Natural killer cell treated with Interleukin-12 subunit alpha and Interleukin-12 subunit beta and Interleukin-15 and Interleukin-18, amount 100 ng/mL, for 72 hours (primary cell): ENCODE data around the gene WDHD1. TPM values are rescaled to one million over a fixed set of nuclear protein-coding genes. Genes with fewer than 3 reads are reported as not detected.
"Not testable (repeated sequence)": the region's sequence is repeated elsewhere in the genome, so short reads cannot be mapped to it uniquely, and the experiment has no call there.

Experiments used
- ATAC-seq, 2 donors: fragments of 150-1000 bp; cut with Tn5 transposase in 1 of 2; sonication (Bioruptor Pico), chemical (Tn5 transposase) in 1 of 2; 2 replicates each; pipeline ENCODE4 v1.10.0; 2021
- DNase-seq: peaks from one replicate; pipeline ENCODE4 v3.0.0; 2022; ENCODE audit warnings: low spot score
- H3K27ac Mint-ChIP-seq, 2 donors: 1 replicate in 1 of 2; 2 replicates in 1 of 2; pipeline ENCODE4 v1.8.0; 2022; ENCODE audit warnings: mixed read lengths in 2 of 2, mild to moderate bottlenecking in 1 of 2, moderate library complexity in 1 of 2
- H3K27me3 Mint-ChIP-seq, 2 donors: 1 replicate in 1 of 2; 2 replicates in 1 of 2; pipeline ENCODE4 v1.8.0; 2022; ENCODE audit warnings: mixed read lengths in 2 of 2
- H3K36me3 Mint-ChIP-seq: one replicate; pipeline ENCODE4 v1.8.0; 2022; ENCODE audit warnings: mixed read lengths
- H3K4me1 Mint-ChIP-seq, 2 donors: 1 replicate in 1 of 2; 2 replicates in 1 of 2; pipeline ENCODE4 v1.8.0; 2022; ENCODE audit warnings: low read depth in 2 of 2, mixed read lengths in 2 of 2, mild to moderate bottlenecking in 1 of 2
- H3K4me3 Mint-ChIP-seq: one replicate; pipeline ENCODE4 v1.8.0; 2022; ENCODE audit warnings: mixed read lengths
- H3K9me3 Mint-ChIP-seq: 2 replicates; pipeline ENCODE4 v1.8.0; 2022; ENCODE audit warnings: mixed read lengths
- total RNA-seq, 2 donors: library from RNA; stranded (reverse); gene quantifications; one replicate each; pipeline ENCODE4 v1.2.3, GENCODE V29; 2022

WDHD1 gene
- total RNA-seq, 2 donors from 2014 or later, result 33.6 to 51.3 TPM

GRCh38 chr14:55031190-55031589, 4.3 kb upstream of the WDHD1 start:
- no peaks in the 10 kb centered on the region for H3K27me3 Mint-ChIP-seq
- H3K9me3 Mint-ChIP-seq, result no peaks in the 10 kb centered on the region
- peaks cover 22 to 37% of the 10 kb centered on the region in 2 donors for H3K4me1 Mint-ChIP-seq
- no peak for DNase-seq
- no peak overlapping the region for H3K27ac Mint-ChIP-seq
- H3K36me3 Mint-ChIP-seq, result peaks cover 7% of the 10 kb centered on the region
- H3K4me3 Mint-ChIP-seq, result no peak overlapping the region
- no peak for ATAC-seq

GRCh38 chr14:55028476-55028875, 1.6 kb upstream of the WDHD1 start:
- DNase-seq, result no peak
- H3K27ac Mint-ChIP-seq, result peak overlapping the region; percentile 95 to 96
- no peak for ATAC-seq
- H3K4me1 Mint-ChIP-seq, result peaks cover 31 to 52% of the 10 kb centered on the region in 2 donors
- peak overlapping the region; percentile 87 for H3K4me3 Mint-ChIP-seq
- H3K36me3 Mint-ChIP-seq, result peaks cover 21% of the 10 kb centered on the region
- no peaks in the 10 kb centered on the region for H3K9me3 Mint-ChIP-seq
- H3K27me3 Mint-ChIP-seq, result no peaks in the 10 kb centered on the region

GRCh38 chr14:55028066-55028465, 1.2 kb upstream of the WDHD1 start:
- H3K27ac Mint-ChIP-seq, result peak overlapping the region; percentile 95 to 96
- peaks cover 31 to 52% of the 10 kb centered on the region in 2 donors for H3K4me1 Mint-ChIP-seq
- no peaks in the 10 kb centered on the region for H3K27me3 Mint-ChIP-seq
- H3K9me3 Mint-ChIP-seq, result no peaks in the 10 kb centered on the region
- DNase-seq (no peak), ATAC-seq (no peak)
- peaks cover 24% of the 10 kb centered on the region for H3K36me3 Mint-ChIP-seq
- peak overlapping the region; percentile 87 for H3K4me3 Mint-ChIP-seq

GRCh38 chr14:55026441-55026792, 482 bp downstream of the WDHD1 start:
- H3K36me3 Mint-ChIP-seq, result peaks cover 27% of the 10 kb centered on the region
- H3K4me1 Mint-ChIP-seq, result peaks cover 30 to 50% of the 10 kb centered on the region in 2 donors
- no peaks in the 10 kb centered on the region for H3K27me3 Mint-ChIP-seq
- H3K27ac Mint-ChIP-seq, result peak overlapping the region; percentile 95 to 96
- H3K9me3 Mint-ChIP-seq, result no peaks in the 10 kb centered on the region
- H3K4me3 Mint-ChIP-seq, result peak overlapping the region; percentile 87
- ATAC-seq, result no peak
- DNase-seq, result no peak

DNA sequence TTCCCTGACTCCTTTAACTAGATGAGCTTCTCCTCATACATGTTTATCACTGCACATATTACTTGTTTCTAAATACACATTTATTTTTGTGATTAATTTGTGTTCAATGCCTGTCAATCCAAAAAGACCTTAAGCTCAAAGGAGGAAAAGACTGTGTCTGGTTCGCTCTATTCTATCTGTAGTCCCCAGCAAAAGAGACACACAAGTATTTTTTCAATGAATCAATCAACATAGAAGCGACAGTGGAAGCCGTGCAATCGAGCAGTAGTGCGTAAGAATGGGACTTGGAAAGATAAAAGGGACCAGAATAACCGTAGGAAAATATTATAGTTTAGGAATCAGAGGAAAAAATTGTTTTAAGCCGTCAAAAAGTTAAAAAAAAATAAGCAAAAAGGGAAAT, 951 bp downstream of the WDHD1 start:
- Mint-ChIP-seq H3K9me3 (no peaks in the 10 kb centered on the region), H3K4me3 (peak overlapping the region; percentile 87), H3K27me3 (no peaks in the 10 kb centered on the region), H3K4me1 (peaks cover 26 to 45% of the 10 kb centered on the region in 2 donors), H3K27ac (peak overlapping the region; percentile 95 to 96), H3K36me3 (peaks cover 24% of the 10 kb centered on the region)
- DNase-seq (no peak), ATAC-seq (no peak)

- peaks cover 32 to 45% of the 10 kb centered on the region in 2 donors for H3K4me1 Mint-ChIP-seq
- H3K27ac Mint-ChIP-seq, result peak overlapping the region in 1 of 2 donors; percentile 5
These were observed 2.5 kb downstream of the WDHD1 start for GRCh38 chr14:55024365-55024764.

DNA sequence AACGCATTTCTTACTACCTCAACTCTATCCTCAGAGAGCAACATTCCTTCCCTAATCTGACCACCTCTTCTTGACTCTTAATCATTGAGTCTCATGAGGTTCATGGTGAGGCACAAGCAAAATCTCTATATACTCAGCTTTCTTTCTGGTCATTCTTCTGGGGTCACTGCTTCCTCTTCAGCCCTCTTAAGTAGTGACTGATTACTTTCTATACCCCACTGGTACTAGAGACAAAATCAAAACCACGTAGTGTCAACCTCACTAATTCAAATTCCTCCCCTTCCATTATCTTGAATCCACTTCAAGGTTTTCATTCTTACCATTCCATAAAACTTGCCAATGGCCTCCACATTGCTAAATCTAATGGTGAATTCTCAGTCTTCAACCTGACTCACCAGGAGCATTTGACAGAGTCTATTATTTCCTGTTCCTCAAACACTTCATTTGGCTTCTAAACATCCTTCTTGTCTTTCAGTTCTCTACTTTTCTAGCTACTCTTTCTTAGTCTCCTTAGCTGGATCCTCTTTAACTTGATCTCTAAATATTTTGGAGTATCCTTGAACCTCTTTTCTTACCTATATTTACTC, 6.8 kb downstream of the WDHD1 start:
- Mint-ChIP-seq H3K4me1 (peaks cover 6 to 11% of the 10 kb centered on the region in 2 donors), H3K27me3 (no peaks in the 10 kb centered on the region), H3K4me3 (no peak overlapping the region), H3K9me3 (no peaks in the 10 kb centered on the region), H3K27ac (no peak overlapping the region), H3K36me3 (peaks cover 14% of the 10 kb centered on the region)
- no peak for DNase-seq
- ATAC-seq, result no peak

More at GRCh38 chr14:55024365-55024764, 2.5 kb downstream of the WDHD1 start:
- not testable (repeated sequence) for H3K27me3 Mint-ChIP-seq, H3K9me3 Mint-ChIP-seq, ATAC-seq, DNase-seq, H3K4me3 Mint-ChIP-seq
- H3K36me3 Mint-ChIP-seq, result peaks cover 24% of the 10 kb centered on the region

- H3K27me3 Mint-ChIP-seq, result no peaks in the 10 kb centered on the region
- H3K4me1 Mint-ChIP-seq, result peaks cover 1 to 2% of the 10 kb centered on the region in 2 donors
- no peak overlapping the region for H3K27ac Mint-ChIP-seq
- H3K9me3 Mint-ChIP-seq, result no peaks in the 10 kb centered on the region
- ATAC-seq, result no peak
- H3K4me3 Mint-ChIP-seq, result no peak overlapping the region
- H3K36me3 Mint-ChIP-seq, result peaks cover 10% of the 10 kb centered on the region
- DNase-seq, result no peak
These were observed 11.9 kb downstream of the WDHD1 start for GRCh38 chr14:55015006-55015405.

- Mint-ChIP-seq H3K36me3 (no peaks in the 10 kb centered on the region), H3K27me3 (no peaks in the 10 kb centered on the region), H3K4me1 (peaks cover 3 to 6% of the 10 kb centered on the region in 2 donors), H3K27ac (no peak overlapping the region), H3K9me3 (no peaks in the 10 kb centered on the region), H3K4me3 (no peak overlapping the region)
- ATAC-seq (no peak), DNase-seq (no peak)
These were observed 21.8 kb downstream of the WDHD1 start for GRCh38 chr14:55005071-55005470.

- DNase-seq (no peak), ATAC-seq (no peak)
- Mint-ChIP-seq H3K9me3 (no peaks in the 10 kb centered on the region), H3K4me1 (peaks cover 7 to 10% of the 10 kb centered on the region in 2 donors), H3K27ac (no peak overlapping the region), H3K27me3 (no peaks in the 10 kb centered on the region), H3K36me3 (peaks cover 6% of the 10 kb centered on the region), H3K4me3 (no peak overlapping the region)
These were observed 26.5 kb downstream of the WDHD1 start for GRCh38 chr14:55000381-55000780.

DNA sequence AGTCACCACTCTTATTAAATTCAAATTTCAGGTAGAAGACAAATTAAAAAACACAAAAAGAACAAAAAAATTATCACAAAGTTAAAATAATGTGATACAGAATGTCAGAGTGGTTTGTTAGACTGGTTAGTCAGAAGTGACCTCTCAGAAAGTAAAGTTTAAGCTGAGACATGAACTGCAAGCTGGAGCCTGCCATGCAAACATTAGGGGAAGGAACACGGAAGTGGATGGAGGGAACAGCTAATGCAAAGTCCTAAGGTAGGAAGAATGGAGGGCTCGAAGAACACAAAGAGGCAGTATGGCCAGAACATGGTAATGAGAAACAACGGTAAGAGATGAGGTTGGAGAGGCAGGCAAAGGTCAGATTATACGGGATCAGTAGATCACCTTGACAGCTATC, 41.7 kb downstream of the WDHD1 start:
- Mint-ChIP-seq H3K27me3 (no peaks in the 10 kb centered on the region), H3K9me3 (no peaks in the 10 kb centered on the region)
- no peak for ATAC-seq

GRCh38 chr14:54981698-54982097, 45.2 kb downstream of the WDHD1 start:
- no peaks in the 10 kb centered on the region for H3K9me3 Mint-ChIP-seq
- peaks cover 21% of the 10 kb centered on the region for H3K36me3 Mint-ChIP-seq
- peaks cover 0 to 7% of the 10 kb centered on the region in 2 donors for H3K4me1 Mint-ChIP-seq
- H3K27ac Mint-ChIP-seq, result peak overlapping the region in 1 of 2 donors; percentile 25
- no peak overlapping the region for H3K4me3 Mint-ChIP-seq
- no peak for DNase-seq
- ATAC-seq, result no peak
- no peaks in the 10 kb centered on the region for H3K27me3 Mint-ChIP-seq

More for the DNA sequence above, 41.7 kb downstream of the WDHD1 start:
- H3K36me3 Mint-ChIP-seq, result peaks cover 19% of the 10 kb centered on the region
- no peaks in the 10 kb centered on the region for H3K4me1 Mint-ChIP-seq
- no peak for DNase-seq
- H3K27ac Mint-ChIP-seq, result no peak overlapping the region
- no peak overlapping the region for H3K4me3 Mint-ChIP-seq

DNA sequence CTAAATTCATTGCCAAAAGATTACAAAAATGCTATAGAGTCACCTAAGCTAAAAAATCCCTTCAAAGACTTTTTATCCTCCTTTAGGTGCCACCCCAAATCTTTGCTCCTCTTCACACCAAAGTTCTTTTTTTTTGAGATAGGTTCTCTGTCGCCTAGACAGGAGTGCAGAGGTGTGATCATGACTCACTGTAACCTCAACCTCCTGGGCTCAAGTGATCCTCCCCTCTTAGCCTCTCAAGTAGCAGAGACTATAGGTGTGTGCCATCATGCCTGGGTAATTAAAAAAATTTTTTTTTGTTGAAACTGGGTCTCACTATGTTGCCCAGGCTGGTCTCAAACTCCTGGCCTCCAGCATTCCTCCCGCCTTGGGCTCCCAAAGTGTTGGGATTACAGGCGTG, 47.9 kb downstream of the WDHD1 start:
- DNase-seq, result no peak
- peaks cover 5 to 12% of the 10 kb centered on the region in 2 donors for H3K4me1 Mint-ChIP-seq
- H3K9me3 Mint-ChIP-seq, result no peaks in the 10 kb centered on the region
- H3K27ac Mint-ChIP-seq, result no peak overlapping the region
- H3K27me3 Mint-ChIP-seq, result no peaks in the 10 kb centered on the region
- peak; percentile 50 to 58 for ATAC-seq
- H3K36me3 Mint-ChIP-seq, result peaks cover 12% of the 10 kb centered on the region
- no peak overlapping the region for H3K4me3 Mint-ChIP-seq

- H3K4me3 Mint-ChIP-seq, result no peak overlapping the region
- peaks cover 5 to 12% of the 10 kb centered on the region in 2 donors for H3K4me1 Mint-ChIP-seq
- ATAC-seq (peak in 1 of 2 donors; percentile 39), DNase-seq (no peak)
- peaks cover 7% of the 10 kb centered on the region for H3K36me3 Mint-ChIP-seq
- H3K9me3 Mint-ChIP-seq, result no peaks in the 10 kb centered on the region
- no peaks in the 10 kb centered on the region for H3K27me3 Mint-ChIP-seq
- peak overlapping the region in 1 of 2 donors; percentile 39 for H3K27ac Mint-ChIP-seq
These were observed 50.6 kb downstream of the WDHD1 start for GRCh38 chr14:54976316-54976715.

DNA sequence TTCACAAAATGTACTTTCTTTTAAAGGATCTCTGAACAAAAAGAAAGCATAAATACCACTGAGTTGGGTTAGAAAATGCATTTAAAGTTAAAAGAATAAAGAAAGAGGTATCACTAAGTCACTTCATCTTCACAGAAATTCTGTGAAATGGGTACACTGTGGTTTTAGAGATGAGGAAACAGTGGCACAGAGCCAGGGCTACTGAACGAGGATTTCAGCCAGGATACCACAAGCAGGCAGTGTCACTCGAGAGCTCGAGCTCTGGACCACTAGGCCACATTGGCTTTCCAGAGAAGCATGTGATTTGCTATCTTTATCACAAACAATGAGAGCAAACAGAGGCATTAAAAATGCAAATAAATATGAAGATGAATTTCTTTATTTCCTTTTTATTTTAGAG, 51.0 kb downstream of the WDHD1 start:
- H3K27me3 Mint-ChIP-seq, result no peaks in the 10 kb centered on the region
- H3K36me3 Mint-ChIP-seq, result peaks cover 7% of the 10 kb centered on the region
- no peaks in the 10 kb centered on the region for H3K9me3 Mint-ChIP-seq
- DNase-seq (no peak), ATAC-seq (peak; percentile 65 to 86)
- H3K27ac Mint-ChIP-seq, result peak overlapping the region in 1 of 2 donors; percentile 39
- peak overlapping the region; percentile 46 for H3K4me3 Mint-ChIP-seq
- H3K4me1 Mint-ChIP-seq, result peaks cover 5 to 12% of the 10 kb centered on the region in 2 donors
